IMR-90 (cell line): ENCODE measurements around the gene AFDN. TPM values are rescaled to one million over a fixed set of nuclear protein-coding genes. Genes with fewer than 3 reads are reported as not detected.

ENCODE experiments used
- ATAC-seq: fragments of 200-7000 bp; cut with Tn5 transposase; 2 replicates; pipeline ENCODE4 v1.9.1; 2020; ENCODE audit warnings: low read depth, mild to moderate bottlenecking, moderate library complexity
- BruUV-seq: library from RNA; stranded (reverse); fragments of 400-500 nt; replicated peaks from 2 replicates; lab custom pipeline; 2021; lab: Mats Ljungman, UMichigan
- CTCF ChIA-PET: fragments of 300-600 bp; formaldehyde crosslinking; extraction: SDS; loops from one replicate; lab custom pipeline; 2021; ENCODE audit warnings: antibody characterized with exemption; lab: Yijun Ruan, JAX
- POLR2A ChIA-PET: fragments of 300-600 bp; sonication (Branson Sonifier 250); formaldehyde crosslinking; loops from one replicate; lab custom pipeline; 2022; ENCODE audit warnings: antibody characterized with exemption; ENCODE audit not compliant: unreplicated experiment; lab: Charles Lee
- DNase-seq: peaks from one replicate; pipeline ENCODE4 v3.0.0; 2013
- H2AFZ ChIP-seq: replicated peaks from 2 replicates; pipeline ENCODE3; 2013; ENCODE audit warnings: low read length, mild to moderate bottlenecking; ENCODE audit not compliant: poor library complexity
- H2AK5ac ChIP-seq: 2 replicates; pipeline ENCODE4 v1.6.1; 2013; ENCODE audit warnings: low read depth, low read length, inconsistent platforms
- H2AK9ac ChIP-seq: replicated peaks from 2 replicates; pipeline ENCODE3; 2013; ENCODE audit warnings: mild to moderate bottlenecking, low read depth, low read length, moderate library complexity; ENCODE audit not compliant: poor library complexity
- H2BK120ac ChIP-seq: 2 replicates; pipeline ENCODE4 v1.6.1; 2013; ENCODE audit warnings: low read depth, low read length, inconsistent platforms
- H2BK15ac ChIP-seq: 3 replicates; pipeline ENCODE4 v1.6.1; 2013; ENCODE audit warnings: low read depth, low read length, inconsistent platforms
- H2BK20ac ChIP-seq: 2 replicates; pipeline ENCODE4 v1.6.1; 2013; ENCODE audit warnings: low read depth, mild to moderate bottlenecking, inconsistent platforms, low read length, moderate library complexity
- H2BK5ac ChIP-seq: 2 replicates; pipeline ENCODE4 v1.6.1; 2013; ENCODE audit warnings: mild to moderate bottlenecking, low read depth, low read length, inconsistent platforms; ENCODE audit not compliant: poor library complexity, severe bottlenecking
- H3K14ac ChIP-seq: replicated peaks from 2 replicates; pipeline ENCODE4 v1.6.1; 2013; ENCODE audit warnings: low read depth, low read length, inconsistent platforms
- H3K18ac ChIP-seq: 2 replicates; pipeline ENCODE4 v1.6.1; 2013; ENCODE audit warnings: low read depth, low read length, control low read depth
- H3K23ac ChIP-seq: 2 replicates; pipeline ENCODE4 v1.6.1; 2013; ENCODE audit warnings: low read depth, low read length, inconsistent platforms
- H3K27ac ChIP-seq: 2 replicates; pipeline ENCODE4 v1.5.1; 2013; ENCODE audit warnings: mild to moderate bottlenecking, control low read depth, low read length; ENCODE audit not compliant: insufficient read depth
- H3K27me3 ChIP-seq: 2 replicates; pipeline ENCODE4 v1.6.1; 2013; ENCODE audit warnings: low read length; ENCODE audit not compliant: control insufficient read depth, insufficient read depth
- H3K36me3 ChIP-seq: 2 replicates; pipeline ENCODE4 v1.6.1; 2013; ENCODE audit warnings: low read length, mixed read lengths; ENCODE audit not compliant: control insufficient read depth, insufficient read depth
- H3K4ac ChIP-seq: 2 replicates; pipeline ENCODE4 v1.6.1; 2013; ENCODE audit warnings: low read depth, low read length, inconsistent platforms
- H3K4me1 ChIP-seq: 2 replicates; pipeline ENCODE4 v1.6.1; 2013; ENCODE audit warnings: low read length, mixed read lengths; ENCODE audit not compliant: control insufficient read depth, insufficient read depth
- H3K4me2 ChIP-seq: 2 replicates; pipeline ENCODE4 v1.6.1; 2013; ENCODE audit warnings: low read depth, mild to moderate bottlenecking, control low read depth, low read length, moderate library complexity
- H3K4me3 ChIP-seq: 2 replicates; pipeline ENCODE4 v1.5.1; 2013; ENCODE audit warnings: low read depth, mild to moderate bottlenecking, control low read depth, low read length, moderate library complexity; ENCODE audit not compliant: insufficient read depth
- H3K56ac ChIP-seq: 2 replicates; pipeline ENCODE4 v1.6.1; 2013; ENCODE audit warnings: low read length, inconsistent platforms; ENCODE audit not compliant: insufficient read depth; ENCODE audit errors: extremely low read depth
- H3K79me1 ChIP-seq, 2 experiments: 2 replicates each; pipeline ENCODE4 v1.6.1; 2013; ENCODE audit warnings: low read length in 2 of 2, inconsistent platforms in 1 of 2, low read depth in 1 of 2
- H3K9ac ChIP-seq: 2 replicates; pipeline ENCODE4 v1.6.1; 2013; ENCODE audit warnings: low read depth, low read length, control low read depth
- H3K9me1 ChIP-seq: 2 replicates; pipeline ENCODE4 v1.6.1; 2013; ENCODE audit warnings: low read length, inconsistent platforms; ENCODE audit not compliant: insufficient read depth
- H3K9me3 ChIP-seq: 2 replicates; pipeline ENCODE4 v1.6.1; 2013; ENCODE audit warnings: low read length; ENCODE audit not compliant: control insufficient read depth, insufficient read depth
- H4K20me1 ChIP-seq: 2 replicates; pipeline ENCODE4 v1.6.1; 2013; ENCODE audit warnings: low read length, inconsistent platforms; ENCODE audit not compliant: insufficient read depth
- H4K5ac ChIP-seq: 2 replicates; pipeline ENCODE4 v1.6.1; 2013; ENCODE audit warnings: mild to moderate bottlenecking, low read depth, low read length, control low read depth
- H4K8ac ChIP-seq, 2 experiments: 2 replicates each; pipeline ENCODE4 v1.6.1; 2013; ENCODE audit warnings: low read depth in 2 of 2, low read length in 2 of 2, control low read depth in 1 of 2, inconsistent platforms in 1 of 2
- H4K91ac ChIP-seq: 2 replicates; pipeline ENCODE4 v1.6.1; 2013; ENCODE audit warnings: low read depth, low read length, inconsistent platforms; ENCODE audit not compliant: insufficient read depth
- FOS ChIP-seq: fragments of 150-350 bp; IDR thresholded peaks from 2 replicates; pipeline ENCODE4 v1.6.1; 2016; ENCODE audit warnings: low read depth, low read length
- MAFK ChIP-seq: IDR thresholded peaks from 2 replicates; pipeline ENCODE4 v1.6.1; 2012; ENCODE audit warnings: low read depth, low read length, improper control_type of control experiment
- RCOR1 ChIP-seq: IDR thresholded peaks from 2 replicates; pipeline ENCODE4 v1.6.1; 2012; ENCODE audit warnings: mild to moderate bottlenecking, low read length, improper control_type of control experiment; ENCODE audit not compliant: insufficient replicate concordance
- WGBS, 2 experiments: methylation state at CpG; one replicate each; pipeline versions ENCODE4 v1.1.5 to v1.1.7; 2013; ENCODE audit warnings: missing lambda C conversion rate in 2 of 2; ENCODE audit not compliant: insufficient read length in 1 of 2; ENCODE audit errors: extremely low coverage in 2 of 2; 5-methylcytosine and 5-hydroxymethylcytosine counted together
- dilution Hi-C: fragments of 300-500 bp; cut with HindIII; formaldehyde crosslinking; loops from one replicate; pipeline ENCODE4 v1.14.3; 2018; ENCODE audit warnings: low sequenced_read_pairs; ENCODE audit not compliant: unreplicated experiment
- in situ Hi-C: fragments of 300-500 bp; cut with MboI; formaldehyde crosslinking; loops from 3 replicates; pipeline ENCODE4 v1.14.3; 2019; ENCODE audit warnings: low sequenced_read_pairs, inconsistent platforms, mixed read lengths
- intact Hi-C: fragments of 100-400 bp; cut with micrococcal nuclease; formaldehyde crosslinking; loops from 2 replicates; pipeline ENCODE4 v1.10.0; 2022
- polyA plus RNA-seq, 3 experiments: library from polyadenylated mRNA; depleted of rRNA; stranded (reverse); fragments of >200 nt; gene quantifications; 2 replicates each; pipeline ENCODE4 v1.2.3, GENCODE V29; 2012; ENCODE audit warnings: low replicate concordance in 1 of 3
- total RNA-seq: library from RNA; depleted of rRNA; stranded (reverse); fragments of >200 nt; gene quantifications from 2 replicates; pipeline ENCODE4 v1.2.3, GENCODE V29; 2012

AFDN gene
- total and polyA plus RNA-seq, 2 of the 4 experiments (the other 2 are of a cell fraction) = 11.6 to 20.8 TPM

DNA sequence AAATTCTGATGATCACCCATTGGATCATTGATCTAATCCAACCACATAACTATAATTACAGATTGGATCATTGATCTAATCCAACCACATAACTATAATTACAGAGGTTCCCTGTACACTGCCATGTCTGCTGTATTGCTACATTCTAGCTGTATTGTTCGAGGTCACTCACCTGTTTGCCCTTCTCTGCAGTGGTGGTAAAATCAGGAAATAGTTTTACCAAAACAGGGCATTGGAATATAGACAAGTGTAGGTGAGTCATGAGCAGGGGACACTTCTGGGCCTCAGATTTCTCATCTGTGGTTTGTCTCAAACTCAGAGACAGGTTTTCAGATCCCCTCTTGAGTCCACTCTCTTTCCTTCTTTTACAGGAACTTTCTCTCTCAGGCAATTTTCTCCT, 9.0 kb upstream of the AFDN start:
- Histone ChIP-seq H3K79me1 (no peaks in the 10 kb centered on the region), H4K5ac (no peak overlapping the region), H3K27me3 (peaks cover 6% of the 10 kb centered on the region; the same call in 1 of the 2 replicates), H2AK9ac (no peak overlapping the region), H3K14ac (no peak overlapping the region), H2BK15ac (no peak overlapping the region), H3K4me2 (no peak overlapping the region), H2BK120ac (no peak overlapping the region), H3K9ac (no peak overlapping the region), H3K4ac (no peak overlapping the region), H3K4me1 (no peaks in the 10 kb centered on the region), H3K18ac (no peak overlapping the region), H4K91ac (no peak overlapping the region), H2AK5ac (no peak overlapping the region), H3K9me3 (no peaks in the 10 kb centered on the region), H2BK20ac (no peak overlapping the region), H3K27ac (no peak overlapping the region), H3K36me3 (no peaks in the 10 kb centered on the region), H2BK5ac (no peak overlapping the region), H3K23ac (no peak overlapping the region), H4K8ac (no peak overlapping the region), H2AFZ (no peak overlapping the region), H3K56ac (no peak overlapping the region), H4K20me1 (no peaks in the 10 kb centered on the region), H3K9me1 (no peaks in the 10 kb centered on the region), H3K4me3 (no peak overlapping the region)
- dilution Hi-C loops (no loop called here), intact Hi-C loops (no loop called here), in situ Hi-C loops (no loop called here)
- ATAC-seq = no peak
- POLR2A ChIA-PET = no interaction called here
- WGBS, 2 experiments = no CpG with 5 or more reads among the region's 1 CpG
- CTCF ChIA-PET = interaction anchor here (0.6 kb wide), 1 partner anchor 294 kb away, joined by 3 read pairs; no protein-coding TSS in a partner anchor
- no peak for DNase-seq
- TF ChIP-seq RCOR1 (no peak), FOS (no peak), MAFK (no peak)
- BruUV-seq = no TSS peak
